HL-60/S4 treated with phorbol 12-myristate 13-acetate at 8.2 ng/mL for 4 days and 3 days (cell line): ENCODE data around the gene IRF6.
"Not testable (repeated sequence)": the region's sequence is repeated elsewhere in the genome, so short reads cannot be mapped to it uniquely, and the experiment has no call there.

Source experiments
- in situ Hi-C: fragments of 300-500 bp; cut with MboI; formaldehyde crosslinking; loops from 2 replicates; pipeline ENCODE4 v1.15.0; 2022; ENCODE audit warnings: low sequenced_read_pairs

IRF6 gene

DNA sequence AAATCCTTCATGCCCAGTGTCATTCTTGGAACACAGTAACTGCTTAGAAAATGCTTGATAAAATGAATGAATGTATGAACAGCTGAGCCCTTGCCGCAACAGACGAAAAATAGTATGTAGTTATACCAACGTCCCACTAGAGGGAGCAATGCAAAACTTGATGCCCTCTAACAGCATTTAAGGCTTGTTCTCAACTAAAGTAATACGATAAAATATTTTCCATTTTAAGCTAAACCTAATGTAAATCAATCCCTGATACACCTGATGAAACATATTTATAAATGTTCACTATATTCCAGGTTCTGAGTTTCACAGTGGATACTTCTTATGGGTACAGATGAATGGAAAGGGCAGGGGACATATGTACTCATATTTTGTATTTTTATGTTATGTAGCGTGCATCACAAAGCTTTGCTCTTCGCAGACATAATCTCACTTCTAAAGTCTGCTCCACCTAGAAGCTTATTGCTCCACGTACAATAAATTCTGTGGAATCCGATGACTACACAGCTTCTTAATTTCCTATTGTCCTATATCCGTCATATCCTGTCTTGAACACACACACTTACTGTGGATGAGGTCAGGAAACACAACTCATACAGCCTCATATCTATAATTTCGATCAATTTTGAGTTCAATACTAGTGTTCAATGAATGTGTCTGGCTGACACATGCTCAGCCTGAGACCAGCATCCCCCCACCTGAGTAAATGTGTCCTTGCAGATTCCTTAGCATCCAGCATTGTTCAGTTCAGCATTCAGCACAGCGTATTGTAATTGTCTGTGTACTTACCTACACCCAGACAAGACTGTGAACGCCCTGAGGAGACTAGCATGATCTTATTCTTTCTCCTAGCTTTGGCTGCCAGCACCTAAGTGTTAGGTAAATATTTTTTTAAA is 17.4 kb upstream of the IRF6 start:
- in situ Hi-C loops = no loop called here

DNA sequence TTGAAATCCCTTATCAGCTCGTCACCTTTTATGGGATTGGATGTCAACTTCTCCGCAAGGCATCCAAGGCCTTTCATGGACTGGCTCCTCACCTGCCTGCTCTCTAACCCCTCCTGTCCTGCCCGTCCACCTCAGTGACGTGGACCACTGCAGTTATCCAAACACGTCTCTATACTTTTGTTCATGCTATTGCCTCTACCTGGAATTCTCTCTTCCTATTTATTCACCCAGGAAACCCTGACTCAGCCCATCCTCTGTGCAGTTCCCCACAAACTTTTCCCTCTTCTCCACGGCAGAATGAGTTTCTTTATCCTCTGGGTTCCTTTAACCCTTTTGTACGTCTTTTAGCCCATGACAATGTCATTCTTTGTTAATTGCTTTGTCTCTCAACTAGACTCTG is 16.8 kb upstream of the IRF6 start:
- in situ Hi-C loops = no loop called here

DNA sequence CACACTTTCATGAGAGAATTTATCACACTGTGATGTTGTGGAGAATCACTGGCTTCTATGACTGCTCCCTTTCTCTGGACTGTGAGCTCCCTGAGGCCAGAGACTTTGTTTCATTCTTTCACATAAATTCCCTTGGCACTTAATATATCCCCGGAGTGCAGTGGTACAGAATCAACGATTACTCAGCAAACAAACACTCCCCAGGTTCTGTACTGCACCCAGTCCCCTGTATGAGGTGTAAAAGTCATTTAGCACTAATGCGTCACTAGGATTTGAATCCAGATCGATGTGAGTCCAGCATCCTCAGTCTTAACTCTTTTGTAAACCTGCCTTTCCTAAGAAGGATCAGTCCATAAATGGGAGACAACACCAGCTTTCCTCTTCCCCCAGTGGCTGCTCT is 15.0 kb upstream of the IRF6 start:
- in situ Hi-C loops = no loop called here

DNA sequence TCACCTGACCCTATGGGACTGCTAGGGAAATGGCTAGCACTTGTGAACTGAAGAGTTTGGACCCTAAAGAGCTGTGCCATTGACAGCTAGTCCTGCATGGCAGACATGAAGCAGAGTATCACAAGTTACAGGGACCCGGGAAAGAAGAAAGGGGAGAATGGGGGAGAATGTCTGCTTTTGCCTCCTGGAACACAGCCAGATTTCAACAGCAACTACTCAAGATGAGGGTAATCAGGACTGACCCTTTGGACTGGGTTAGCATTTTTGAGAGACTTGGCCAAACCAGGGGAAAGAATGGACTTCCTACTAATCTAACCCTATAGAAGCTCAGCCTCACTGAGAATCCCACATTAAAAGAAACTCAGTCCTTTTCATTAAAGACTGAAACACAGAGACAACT is 13.1 kb upstream of the IRF6 start:
- in situ Hi-C loops = no loop called here

DNA sequence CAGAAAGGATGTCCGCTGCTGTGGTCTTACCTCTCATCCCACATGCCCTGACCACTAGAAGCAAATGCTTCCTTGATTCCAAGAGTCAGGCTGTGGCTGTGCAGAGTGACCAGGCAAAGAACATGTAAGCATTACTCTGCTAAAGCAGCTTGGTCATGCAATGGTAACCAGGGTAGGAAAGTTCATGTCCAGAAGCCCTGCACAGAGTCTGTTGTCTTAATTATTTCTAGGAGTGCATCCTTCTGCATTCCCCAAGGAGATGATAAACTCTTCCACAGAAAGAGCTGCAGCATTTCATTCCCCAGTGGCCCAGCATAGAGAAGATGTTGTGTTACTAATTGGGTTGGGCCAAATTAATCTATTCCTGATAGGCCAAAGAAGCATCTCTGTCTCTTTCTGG is 11.7 kb upstream of the IRF6 start:
- in situ Hi-C loops = no loop called here

DNA sequence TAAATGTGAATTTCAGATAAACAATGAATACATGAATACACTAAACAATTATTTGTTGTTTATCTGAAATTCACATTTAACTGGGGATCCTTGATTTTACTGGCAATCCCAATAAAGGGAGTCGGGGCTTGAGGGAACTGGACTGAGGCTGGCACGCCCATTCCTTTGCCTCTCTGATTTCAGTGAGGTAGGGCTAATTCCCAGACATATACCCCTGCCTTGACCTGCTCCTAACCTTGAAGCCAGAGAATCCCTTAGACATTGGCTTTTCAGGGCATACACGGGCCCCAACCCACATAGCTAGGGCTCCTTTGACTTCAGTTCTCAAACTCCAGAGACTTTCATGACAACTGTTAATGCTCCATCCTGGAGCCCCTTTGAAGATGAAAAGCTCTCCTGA is 11.0 kb upstream of the IRF6 start:
- in situ Hi-C loops = no loop called here

DNA sequence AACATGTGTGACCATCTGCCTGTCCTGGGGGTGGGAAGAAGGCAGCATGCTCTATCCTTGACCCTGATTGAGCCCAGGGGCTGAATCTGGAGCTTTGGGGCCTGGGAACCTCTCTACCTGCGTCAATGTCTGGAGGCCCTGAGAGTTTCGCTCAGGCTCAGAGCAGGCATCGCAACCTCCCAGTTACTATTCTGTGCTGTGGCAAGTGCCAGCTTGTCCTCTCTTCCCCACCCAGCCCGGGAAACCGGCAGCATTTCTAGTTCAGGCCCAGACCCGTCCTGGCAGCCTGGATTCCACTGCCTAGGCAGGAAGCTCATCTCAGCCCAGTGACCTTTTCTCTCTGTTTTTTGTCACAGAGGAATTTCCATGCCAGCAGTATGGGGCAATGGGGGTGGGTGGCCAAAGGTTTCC is 10.0 kb upstream of the IRF6 start:
- in situ Hi-C loops = no loop called here

DNA sequence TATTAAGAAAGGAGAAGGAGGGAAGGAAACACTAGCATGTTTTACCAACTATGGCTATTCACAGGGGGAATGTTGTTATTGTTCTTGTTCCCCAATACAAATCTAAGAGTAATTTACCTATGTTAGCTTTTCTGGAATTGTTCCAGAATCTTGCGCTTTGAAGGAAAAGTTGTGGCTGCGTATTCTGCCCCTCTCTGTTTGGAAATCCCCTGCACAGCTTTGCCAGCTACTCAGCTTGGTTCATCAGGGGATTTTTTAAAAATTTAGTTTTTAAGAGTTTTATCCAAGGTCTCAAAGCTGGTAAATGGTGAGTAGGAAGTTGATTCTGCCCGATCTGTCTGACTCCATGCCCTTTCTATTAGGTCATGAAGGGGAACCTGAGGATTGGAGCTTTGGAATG is 9.5 kb upstream of the IRF6 start:
- in situ Hi-C loops = no loop called here

DNA sequence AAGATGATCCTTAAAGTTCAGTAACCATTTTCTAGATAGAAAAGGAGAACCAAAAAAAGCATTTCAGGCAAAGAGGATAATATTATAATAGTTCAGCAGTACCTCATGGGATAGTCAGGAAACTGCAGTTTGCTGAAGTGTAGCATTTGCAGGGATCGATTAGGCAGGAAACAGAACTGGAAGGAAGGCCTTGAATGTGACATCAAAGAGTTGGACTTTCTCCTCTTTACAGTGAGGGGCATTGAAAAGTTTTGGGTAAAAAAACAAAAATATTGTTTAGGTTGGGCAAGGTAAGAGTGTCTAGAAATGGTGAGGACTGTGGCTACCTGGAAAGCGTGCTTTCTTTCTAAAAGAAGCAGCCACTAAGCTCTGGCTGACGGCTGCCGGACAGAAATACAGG is 8.0 kb upstream of the IRF6 start:
- in situ Hi-C loops = no loop called here

DNA sequence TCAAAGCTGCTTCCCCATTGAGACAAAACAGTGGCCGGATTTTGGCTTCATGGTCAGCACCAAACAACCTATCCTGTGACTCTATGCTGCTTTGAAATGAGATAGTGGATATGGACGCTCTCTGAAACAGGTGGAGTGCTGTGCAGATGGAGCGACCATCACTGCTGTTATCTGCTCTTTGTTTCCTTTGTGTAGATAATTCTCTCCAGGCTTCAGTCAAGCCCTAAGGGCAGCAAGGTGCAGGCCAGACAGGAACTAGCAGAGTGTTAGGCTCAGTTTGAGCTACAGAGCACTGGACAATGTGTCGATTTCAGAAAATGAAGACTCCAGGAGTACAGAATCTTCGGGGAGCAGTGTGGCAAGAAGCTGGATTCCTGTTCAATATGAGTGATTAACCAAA is 4.8 kb upstream of the IRF6 start:
- in situ Hi-C loops = no loop called here

DNA sequence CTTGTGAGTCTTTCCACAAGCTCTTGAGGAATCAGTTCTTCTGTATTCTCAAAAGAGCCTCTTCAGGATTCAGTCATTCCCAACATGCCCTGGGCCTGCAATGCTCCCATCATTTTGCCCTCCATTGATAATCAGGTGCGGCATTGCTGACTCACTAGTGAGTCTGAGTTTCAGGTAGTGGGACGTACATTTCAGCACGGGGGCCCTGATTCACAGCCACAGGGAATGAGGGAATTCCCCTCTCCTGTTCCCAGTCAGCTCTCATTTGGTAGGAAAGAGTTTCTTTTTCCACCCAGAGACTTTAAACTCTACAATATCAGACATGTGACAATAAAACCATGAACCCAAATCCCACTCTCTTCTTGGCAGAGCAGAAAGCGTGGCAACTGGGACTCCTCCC is 3.7 kb upstream of the IRF6 start:
- in situ Hi-C loops = no loop called here

DNA sequence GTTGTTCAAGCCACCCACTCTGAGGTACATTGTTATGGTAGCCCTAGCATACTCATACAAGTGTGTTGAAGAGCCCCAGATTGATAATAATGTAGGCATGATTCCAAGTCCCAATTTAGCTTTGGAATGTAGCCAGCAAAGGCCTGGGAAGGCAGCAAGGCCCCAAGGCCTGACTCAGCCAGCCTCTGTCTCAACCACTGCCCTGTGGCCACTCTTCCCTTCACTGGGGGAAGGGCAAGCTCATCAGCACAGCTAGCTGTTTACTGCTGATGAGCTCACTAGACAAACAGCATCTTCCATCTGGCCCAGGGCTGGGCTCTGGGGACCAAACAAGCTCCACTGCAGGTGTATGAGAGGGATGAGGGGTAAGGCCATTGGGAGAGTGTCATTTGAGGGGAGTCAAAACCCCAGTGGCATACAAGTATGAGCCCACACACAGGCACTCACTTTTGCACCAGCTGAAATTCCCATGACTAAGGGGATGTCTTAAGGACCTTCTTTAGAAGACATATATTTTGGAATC is 2.2 kb upstream of the IRF6 start:
- in situ Hi-C loops = no loop called here

DNA sequence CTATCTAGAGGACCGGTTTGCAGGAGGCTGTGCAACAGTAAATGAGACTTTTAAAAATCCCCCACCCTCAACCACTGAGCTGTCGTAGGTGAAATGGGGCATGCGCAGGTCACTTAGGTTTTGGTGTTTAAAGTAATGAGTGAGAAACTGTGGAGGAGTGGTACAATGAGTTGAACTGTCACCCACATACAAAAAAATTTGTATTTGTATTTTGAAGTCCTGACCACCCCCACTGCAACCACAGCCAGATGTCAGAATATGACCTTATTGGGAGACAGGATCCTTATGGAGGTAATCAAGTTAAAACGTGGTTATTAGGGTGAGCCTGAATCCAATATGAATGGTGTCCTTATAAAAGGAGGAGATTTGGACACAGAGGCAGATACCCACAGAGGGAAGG is 1.6 kb upstream of the IRF6 start:
- in situ Hi-C loops = no loop called here

DNA sequence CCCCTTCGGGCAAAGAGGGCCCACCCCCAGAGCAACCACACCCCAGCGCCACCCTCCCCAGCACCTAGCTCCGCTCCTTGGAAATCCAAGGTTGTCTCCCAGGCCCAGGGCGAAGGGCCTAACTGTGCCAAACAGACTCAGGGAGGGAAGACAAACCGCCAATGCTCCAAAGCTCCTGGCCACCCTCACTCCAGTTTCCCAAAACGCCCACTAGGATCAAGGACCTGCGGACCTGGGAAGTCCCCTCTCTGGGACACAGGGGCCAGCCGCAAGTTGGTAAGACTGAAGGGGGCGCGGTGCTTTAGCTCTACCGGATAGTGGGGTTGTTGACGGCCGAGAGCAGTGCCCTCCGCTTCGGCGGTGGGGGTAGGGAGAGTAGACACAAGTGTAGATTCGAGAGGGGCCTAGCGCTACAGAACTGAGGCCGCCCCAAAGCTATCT is 581 bp downstream of the IRF6 start:
- in situ Hi-C loops = no loop called here

DNA sequence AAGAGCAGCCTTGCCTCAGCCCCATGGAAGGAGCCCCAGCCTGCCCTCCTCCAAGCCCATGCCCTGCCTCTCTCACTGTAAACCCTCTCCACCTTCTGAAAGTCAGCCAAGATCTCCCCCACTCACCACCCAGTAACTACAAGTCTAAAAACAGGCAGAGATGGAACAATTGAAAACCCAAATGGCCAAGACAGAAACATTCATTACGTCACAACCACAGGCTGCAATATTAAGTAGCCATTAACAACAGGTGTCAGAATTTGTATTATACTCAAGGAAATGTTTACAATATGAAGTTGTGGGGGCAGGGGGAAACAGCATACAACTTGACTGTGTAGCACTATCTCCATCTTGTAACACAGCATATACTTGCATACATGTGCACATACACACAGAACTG is 2.4 kb downstream of the IRF6 start:
- in situ Hi-C loops = no loop called here

DNA sequence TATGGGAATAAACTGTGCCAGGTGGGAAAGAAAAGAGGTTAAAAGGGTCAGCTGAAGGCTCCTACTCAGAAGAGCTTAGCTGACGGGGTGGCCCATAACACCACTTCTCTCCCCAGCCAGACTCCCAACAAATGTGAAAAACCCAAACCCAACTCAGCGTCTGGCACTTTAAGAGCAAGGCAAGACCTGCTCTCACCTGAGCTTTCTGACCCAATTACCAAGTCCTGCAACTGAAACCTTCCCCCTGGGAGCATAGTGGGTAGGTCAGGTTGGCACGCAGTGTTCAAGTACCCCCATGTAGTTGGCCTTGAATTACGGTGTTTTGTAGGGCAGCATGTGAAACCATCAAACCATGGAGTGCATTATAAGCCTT is 3.2 kb downstream of the IRF6 start:
- in situ Hi-C loops = no loop called here

DNA sequence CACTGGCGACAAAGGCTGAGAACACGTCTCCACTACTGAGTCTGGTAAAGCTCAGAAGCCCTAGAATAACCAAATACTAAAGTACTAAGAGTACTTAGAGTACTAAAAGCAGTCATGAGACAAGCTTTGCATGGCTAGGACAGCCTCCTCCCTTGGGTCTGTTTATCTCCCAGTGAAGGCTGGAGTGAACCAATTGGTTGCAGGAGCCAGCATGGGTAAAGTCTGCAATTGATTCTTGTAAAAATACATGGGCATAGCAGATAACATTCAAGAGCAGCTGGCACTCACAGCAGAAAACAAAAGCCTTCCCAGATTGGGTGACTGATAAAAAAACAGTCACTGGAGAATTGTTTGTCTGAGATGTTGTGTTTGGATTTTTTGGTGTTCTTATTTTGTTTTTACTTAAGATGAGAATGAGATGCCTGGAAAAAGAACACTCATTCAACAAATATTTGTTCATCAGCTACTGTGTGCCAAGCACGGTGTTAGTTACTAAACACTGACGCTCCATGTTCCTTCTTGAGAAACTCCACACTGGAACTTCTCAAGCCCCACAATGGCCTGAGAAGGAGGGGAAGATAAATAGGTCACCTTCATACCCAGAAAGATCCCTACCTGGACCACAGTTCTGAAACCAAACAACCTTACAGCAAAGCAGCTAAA is 3.7 kb downstream of the IRF6 start:
- in situ Hi-C loops = no loop called here

DNA sequence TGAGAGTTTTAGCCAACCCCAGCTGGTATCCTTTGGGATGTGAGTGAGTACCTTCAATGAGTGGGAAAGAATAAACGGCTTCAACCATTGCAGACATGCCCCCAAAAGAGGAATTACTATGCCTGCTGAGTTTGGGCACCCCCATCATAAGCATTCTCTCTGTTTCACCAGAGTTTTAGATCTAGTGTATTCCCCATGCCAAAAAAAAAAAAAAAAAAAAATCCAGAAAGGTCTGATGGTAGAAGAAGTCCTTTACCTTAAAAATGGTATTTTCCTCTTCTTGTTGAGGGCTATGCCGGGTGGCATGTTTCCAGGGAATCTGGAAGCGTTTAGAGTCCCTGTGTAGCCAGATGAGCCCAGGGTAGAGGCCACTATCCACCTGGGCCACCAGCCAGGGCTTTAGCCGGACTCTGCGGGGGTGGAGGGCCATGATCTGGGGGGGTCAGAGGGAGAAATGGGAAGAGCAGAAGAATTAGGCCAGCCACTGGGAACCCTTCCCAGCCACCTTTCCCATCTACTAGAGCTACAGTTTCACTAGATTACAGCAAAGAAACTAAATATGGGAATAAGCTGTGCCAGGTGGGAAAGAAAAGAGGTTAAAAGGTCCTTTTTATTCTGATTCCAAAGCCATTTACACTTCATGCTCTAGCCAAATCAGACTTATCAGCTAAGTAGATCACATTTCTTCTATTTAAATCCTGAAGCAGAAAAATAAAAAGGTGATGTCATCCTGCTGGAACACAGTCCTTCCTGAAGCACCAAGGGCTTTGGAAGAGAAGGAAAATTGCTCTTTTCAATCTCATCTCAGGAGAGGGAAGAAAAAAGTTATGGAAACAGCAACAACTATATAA is 4.7 kb downstream of the IRF6 start:
- in situ Hi-C loops = no loop called here

DNA sequence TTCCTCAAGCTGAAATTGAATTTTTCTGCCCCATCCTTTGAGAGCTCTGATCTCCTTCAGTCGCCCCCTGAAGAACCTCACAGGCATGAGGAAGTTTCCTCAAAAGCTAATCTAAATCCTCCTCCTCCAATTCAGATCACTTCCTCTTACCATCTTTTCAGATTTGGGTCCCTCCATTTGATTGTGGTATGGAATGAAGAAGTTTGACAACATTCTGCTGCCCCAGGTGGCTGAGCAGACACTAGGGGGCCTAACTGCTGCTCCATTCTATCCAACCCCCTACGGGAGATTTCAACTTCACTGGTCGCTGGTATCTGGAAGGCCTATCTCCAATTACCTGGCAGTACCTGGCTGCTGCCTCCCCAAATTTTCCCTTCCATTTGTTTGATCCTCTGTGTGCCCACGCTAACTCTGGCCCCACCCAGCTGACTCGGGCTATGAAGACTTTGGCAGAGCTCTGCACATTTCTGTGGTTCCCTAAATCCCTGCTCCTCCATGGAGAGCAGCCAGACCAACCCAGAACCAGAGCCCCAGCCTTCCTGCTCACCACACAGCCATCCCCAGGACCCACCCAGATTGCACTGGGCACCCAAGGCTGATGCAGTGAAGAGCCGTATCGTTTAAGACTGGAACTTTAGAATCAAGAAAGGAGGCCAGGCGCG is 7.8 kb downstream of the IRF6 start:
- in situ Hi-C loops = no loop called here

DNA sequence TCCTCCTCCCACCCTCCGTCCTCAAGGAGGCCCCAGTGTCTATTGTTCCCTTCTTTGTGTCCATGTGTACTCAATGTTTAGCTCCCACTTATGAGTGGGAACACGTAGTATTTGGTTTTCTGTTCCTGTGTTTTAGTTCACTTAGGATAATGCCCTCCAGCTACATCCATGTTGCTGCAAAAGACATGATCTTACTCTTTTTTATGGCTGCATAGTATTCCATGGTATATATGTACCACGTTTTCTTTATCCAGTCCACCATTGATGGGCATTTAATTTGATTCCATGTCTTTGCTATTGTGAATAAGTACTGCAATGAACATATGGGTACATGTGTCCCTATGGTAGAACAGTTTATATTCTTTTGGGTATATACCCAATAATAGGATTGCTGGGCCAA is 12.2 kb downstream of the IRF6 start:
- in situ Hi-C loops = not testable (repeated sequence)

DNA sequence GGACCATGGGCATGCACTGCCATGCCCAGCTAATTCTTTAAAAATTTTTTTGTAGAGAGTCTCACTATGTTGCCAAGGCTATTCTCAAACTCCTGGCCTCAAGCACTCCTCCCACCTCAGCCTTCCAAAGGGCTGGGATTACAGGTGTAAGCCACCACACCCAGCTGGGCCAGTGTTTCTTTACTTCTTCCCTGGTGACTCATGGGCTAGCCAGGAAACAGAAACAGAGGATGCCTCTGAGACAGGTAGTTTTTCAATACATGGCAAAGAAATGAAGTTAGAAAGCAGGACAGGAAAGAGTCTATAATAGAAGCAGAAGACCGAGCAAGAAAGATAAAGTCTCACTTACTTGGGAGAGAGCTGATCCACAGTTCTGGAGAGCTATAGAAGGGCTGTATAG is 14.0 kb downstream of the IRF6 start:
- in situ Hi-C loops = no loop called here
